B cell (primary cell): ENCODE results near the gene GOLGA8F.
"Not testable (repeated sequence)": the region's sequence is repeated elsewhere in the genome, so short reads cannot be mapped to it uniquely, and the experiment has no call there.

Source experiments
- CTCF ChIP-seq: fragments of 200-600 bp; IDR thresholded peaks from one replicate; pipeline ENCODE4 v1.8.0; 2022; ENCODE audit warnings: antibody characterized with exemption, mild to moderate bottlenecking
- EZH2 ChIP-seq: IDR thresholded peaks from 2 replicates; pipeline ENCODE4 v1.6.1; 2012; ENCODE audit warnings: borderline replicate concordance, low read depth, mild to moderate bottlenecking, moderate library complexity, low read length; ENCODE audit not compliant: insufficient read depth, poor library complexity, severe bottlenecking

DNA sequence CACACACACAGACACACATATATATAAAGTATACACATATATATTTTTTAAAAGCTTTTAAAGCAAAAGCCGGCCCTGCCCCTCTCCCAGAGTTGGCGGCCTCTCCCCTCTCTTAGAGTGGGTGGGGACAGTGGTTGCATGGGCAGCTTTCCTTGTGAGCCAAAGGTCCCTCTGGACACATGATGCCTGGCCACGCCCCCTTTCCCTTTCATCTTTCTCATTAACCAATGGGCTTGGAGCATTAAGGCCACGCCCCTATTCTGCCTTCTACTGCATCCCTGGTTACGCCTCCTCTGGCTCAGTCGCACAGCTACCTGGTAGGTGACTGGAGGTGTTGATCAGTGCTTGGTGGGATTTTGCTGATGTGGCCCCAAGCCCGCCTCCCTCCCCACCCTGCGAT lies at the start of gene GOLGA8F:
- not testable (repeated sequence) for TF ChIP-seq CTCF, EZH2
